HG02610 (cell line): Measurements from ENCODE around the gene GLP2R.
"Not testable (repeated sequence)": the region's sequence is repeated elsewhere in the genome, so short reads cannot be mapped to it uniquely, and the experiment has no call there.

Experiments used
- ATAC-seq: cut with Tn5 transposase; IDR thresholded peaks from one replicate; pipeline ENCODE4 v1.9.1; 2021; ENCODE audit warnings: mild to moderate bottlenecking, moderate library complexity; ENCODE audit not compliant: unreplicated experiment

The GLP2R gene

DNA sequence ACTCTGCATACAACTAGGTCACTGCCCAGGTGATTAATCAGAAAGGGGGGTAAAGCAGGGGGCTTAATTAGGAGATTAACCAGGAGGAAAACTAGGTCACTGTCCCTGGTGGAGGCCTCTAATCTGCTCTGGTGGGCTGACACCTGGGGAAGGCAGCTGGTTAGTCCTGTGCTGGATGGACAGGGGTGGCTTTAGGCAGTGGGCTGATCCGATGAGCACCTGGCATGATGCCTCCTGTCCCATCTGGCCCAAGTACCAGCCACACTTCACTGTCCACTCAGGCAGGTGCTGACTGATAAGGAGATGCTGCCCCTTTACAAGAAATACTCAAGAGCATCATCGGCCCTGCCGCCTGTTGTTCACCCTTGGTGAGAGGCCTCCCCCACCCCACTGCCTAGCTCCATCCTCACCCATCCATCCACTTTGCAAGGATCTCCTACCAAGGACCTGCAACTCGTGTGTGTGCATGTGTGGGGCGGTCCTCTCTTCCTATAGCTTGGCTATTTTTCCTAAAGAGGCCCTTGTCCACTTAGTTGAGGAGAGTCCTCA is 93.2 kb downstream of the GLP2R start:
- ATAC-seq, result no peak

DNA sequence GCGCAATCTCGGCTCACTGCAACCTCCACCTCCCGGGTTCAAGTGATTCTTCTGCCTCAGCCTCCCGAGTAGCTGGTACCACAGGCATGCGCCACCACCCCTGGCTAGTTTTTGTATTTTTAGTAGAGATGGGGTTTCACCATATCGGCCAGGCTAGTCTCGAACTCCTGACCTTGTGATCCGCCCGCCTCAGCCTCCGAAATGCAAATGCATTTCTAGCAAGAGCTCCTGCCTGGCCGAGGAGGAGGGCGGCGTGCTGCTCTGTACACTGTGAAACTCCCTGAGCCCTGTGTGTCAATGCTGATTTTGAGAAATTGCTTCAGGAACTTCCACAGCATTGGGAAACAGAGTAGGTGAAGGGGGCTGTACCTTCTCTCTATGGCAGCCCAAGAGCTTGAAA is 95.5 kb downstream of the GLP2R start:
- ATAC-seq, result not testable (repeated sequence)

DNA sequence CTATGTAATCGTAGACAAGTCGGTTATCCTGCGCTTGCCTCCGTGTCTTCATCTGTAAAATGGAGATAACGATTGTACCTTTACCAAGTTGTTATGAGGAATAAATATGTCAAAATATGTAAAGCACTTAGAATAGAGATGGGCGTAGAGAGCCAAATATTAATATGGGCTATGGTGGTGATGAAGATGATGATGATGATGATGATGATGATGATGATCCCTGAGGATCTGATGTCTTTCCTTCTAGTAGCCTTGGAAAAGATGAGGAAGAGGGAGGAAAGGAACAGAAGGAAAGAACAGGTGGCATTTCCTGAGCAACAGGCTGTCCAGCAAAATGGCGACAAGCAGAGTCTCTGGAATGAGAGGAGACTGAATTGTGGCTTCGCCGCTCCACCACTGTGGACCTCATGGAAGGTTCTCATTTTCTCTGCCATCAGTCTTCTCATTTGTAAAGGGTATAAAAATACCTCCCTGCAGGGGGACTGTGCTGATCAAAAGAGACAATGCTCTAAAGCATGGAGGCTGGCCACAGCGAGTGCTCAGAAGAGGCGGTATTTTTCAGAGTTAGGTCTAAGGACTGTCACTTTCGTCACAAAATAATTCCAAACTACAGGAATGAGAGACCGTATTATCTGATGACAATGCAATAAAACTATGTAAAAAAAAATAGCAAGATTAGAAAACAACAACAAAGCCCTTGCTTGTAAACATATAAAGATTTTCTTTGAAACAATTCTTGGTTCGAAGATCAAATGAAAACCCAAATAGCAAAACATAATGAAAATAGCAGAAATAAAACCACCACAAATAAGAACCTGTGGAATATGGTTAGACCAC is 96.5 kb downstream of the GLP2R start:
- no peak for ATAC-seq

DNA sequence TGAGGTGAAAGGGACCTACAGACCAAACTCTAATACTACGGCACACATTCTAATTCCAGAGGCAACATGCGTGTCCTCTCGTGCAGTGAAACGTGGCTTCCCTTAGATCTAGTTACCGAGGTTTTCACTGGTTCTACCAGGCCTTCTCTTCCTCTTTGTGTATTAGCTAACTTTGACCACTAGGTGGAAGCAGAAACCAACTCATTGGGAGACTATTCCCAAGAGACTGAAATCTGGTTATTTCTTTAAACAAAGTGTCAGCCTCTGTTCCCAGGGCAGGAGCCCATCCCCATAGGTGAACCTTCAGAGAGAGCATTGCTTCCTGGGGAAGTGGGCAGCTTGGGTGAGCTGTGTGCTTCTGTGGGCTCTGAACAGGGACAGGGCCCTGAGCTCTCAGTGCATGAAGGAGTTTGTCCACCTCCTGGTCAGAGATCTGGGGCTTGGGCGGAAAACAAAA is 99.0 kb downstream of the GLP2R start:
- ATAC-seq, result peak; percentile 51

DNA sequence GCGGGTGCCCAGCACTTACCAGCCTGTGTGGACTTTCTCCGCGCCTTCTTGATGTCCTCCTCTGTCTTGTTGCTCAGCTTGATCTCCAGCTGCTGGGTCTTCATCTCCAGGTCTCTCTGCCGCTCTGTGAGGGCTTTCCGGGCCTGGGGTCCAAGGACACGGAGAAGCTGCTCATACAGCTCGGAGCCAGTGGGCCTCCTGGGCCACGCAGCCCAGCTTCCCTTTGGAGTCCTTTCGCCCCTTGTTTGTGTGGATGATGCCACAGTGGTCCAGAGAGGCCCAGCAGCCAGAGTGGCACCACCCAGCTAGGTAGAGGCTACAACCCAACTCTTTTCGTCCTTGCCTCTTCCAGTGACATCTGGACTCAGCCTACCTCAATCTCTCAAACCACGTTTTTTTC is 99.7 kb downstream of the GLP2R start:
- ATAC-seq, result no peak

DNA sequence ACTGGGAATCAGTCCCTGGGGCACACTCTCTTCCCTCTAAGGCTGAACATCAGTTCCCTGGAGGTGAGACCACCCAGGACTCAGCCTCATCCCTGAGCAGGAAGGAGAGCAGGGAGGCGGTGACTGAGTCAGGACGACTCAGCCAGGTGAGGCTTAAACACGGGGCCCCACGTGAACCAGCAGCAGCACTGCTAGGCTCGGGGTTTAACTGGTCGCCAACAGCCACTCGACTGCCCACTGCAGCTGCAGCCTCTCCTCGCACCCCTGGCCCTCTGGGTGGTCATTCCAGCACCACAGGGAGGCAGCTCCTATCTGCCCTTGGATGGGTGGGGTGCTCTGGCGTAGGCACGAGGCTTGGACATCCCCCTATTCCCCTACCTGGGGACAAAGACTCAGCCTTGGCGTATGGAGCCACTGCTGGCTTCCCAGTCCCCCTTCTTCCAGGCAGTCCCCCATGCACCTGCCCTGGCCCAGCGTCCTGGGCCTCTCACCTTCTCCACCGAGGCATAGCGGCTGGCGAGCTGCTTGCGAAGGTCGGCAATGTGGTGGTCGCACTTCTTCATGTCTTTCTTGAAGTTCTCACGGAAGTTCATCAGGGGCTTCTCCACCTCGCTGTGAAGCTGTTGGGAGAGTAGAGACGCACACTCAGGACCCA is 100.6 kb downstream of the GLP2R start:
- no peak for ATAC-seq

DNA sequence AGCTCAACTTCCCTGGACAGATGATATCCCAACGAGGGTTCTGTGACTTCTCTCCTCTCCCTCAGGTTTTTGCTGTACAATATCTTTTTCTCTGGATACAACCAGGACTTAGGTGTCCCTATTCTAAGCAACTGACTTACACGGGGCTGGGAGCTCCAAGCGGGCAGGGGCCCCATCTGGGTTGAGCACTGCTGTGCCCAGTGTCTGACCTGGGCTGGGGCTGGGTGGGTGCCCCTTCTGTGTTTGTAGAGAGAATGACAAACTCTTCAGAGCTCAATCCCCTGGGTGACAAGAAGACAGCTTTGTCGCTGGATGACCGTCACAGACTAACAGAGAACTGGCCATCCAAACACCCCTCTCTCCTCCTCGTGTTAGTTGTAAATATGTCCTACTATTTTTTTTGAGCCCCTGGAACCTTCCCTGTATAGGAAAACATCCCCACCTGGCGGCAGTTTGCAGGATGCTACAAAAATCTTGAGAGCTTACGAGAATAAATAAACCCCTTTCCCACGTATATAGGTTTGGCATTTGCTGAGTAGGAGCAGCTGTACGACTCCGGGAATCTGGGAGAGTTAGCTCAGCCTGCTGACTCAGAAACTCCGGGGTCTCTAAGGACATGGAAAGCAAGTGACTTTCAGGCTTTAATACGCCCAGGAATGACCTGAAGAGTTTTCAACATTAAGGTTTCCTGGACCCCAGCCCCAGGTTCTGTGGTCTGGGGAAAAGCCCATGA is 103.0 kb downstream of the GLP2R start:
- ATAC-seq, result no peak

DNA sequence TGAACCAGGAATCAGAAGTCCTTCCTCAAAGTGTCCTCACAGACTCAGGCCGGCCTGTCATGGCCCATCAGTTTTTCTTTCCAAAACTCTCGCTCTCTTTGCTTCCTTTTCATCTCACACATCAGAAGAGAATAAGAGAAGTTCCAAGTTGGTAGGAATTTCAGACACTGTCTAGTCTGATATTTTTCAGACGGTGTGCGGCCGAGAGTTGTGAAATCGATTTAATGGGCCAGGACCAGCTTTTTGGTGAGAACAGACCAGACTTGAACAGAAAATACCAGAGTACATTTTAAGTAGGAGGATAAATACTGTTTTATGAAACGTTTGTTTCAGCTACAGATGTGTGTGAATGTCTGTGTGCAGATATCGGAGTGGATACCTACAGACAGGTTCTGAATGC is 104.1 kb downstream of the GLP2R start:
- ATAC-seq, result no peak

DNA sequence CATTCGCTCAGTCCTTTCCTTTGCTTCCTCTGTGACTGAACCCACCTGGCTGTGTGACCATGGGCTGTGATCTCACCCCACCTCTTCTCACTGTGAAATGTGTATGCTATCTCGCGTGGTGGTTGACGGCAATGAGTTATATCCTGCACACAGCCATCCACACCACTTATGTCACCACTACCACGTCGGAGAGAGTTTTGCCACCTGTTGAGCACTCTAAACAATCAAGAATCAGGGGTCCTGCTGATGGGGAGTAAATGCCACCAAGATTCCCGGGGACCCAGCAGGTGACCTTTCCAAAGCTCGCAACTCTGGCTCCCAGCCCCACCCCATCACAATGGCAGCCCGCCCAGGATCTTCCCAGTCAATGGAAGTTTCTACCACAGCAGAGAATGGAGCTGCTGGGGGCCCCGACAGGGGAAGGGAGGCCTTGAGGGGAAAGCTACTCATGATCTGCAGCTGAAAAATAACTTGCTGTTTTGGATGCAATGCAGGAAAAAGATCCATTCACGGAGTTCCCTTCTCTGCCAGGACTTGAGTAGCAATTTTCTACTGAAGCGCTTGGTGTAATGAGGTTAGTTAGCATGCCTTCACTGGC is 105.5 kb downstream of the GLP2R start:
- no peak for ATAC-seq

DNA sequence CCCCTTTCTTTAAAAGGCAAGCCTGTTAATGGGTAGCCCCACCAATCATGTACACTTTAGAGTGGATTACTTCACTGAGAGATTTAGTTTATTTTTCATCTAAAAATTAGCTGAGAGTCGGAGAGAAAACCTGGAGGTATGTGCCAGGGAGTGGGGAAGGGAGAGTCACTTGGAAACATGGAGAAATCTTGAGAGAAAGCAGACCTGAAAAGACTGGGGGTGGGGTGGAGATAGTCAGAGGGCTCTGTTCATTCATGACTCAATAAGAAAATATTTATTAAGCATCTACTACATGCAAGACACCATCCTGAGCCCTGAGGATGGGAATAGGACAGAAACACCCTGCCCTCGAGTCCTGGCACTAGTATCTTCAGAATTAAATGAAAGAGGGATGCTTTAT is 106.8 kb downstream of the GLP2R start:
- ATAC-seq, result no peak

DNA sequence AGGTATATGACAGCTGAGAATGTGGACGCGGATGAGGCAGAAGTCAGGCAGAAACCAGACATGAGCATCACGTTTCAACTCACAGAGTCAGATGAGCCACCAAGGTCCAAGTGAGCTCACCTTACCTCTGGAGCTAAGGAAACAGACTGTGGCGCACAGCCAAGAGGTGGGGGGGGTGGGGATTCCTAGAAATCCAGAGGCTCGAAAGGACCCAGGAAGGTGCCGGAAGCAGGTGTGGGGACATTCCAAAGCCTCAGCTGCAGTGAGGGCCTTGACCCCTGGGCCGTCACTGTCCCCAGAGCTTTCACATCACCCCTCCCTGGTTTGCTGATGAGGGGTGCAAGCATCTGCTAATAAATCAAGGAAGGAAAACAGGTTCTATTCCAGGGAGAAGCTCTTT is 108.6 kb downstream of the GLP2R start:
- ATAC-seq, result no peak

DNA sequence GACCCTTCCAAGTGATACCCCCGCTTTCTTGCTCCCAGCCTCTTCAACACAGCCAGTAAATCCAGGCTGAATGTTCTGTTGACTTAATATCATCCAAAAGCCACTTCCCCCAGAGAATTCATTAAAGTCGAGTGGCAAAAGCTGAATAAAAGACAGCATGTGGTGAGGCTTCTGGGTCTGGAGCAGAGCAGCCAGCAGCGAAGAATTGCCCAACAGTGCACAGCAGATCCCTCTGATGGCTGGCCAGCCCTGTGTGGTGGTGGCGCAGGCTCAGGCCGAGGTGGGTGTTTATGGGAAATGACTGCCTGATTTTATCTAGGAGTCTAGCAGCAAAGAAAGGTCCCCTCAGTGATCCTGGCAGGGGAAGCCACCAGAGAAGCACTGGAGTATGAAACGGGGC is 109.7 kb downstream of the GLP2R start:
- ATAC-seq, result no peak

DNA sequence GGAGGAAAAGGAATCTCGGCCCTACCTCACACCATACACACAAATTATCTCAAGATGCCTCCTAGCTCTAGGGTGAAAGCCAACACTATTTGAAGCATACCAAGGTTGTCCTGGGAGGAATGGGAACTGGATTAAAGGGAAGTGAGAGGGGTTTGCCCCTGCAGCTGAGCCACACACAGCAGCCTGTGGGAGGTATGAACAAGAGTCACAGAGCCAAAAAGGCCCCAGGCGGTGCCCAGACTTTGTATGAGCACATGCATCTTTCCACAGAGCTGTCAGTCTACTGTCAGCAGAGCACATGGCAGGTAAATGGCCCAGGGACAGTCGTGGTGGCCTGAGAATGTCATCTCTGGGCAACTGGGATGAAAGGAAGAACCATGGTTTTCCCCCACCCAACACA is 110.4 kb downstream of the GLP2R start:
- ATAC-seq, result no peak

DNA sequence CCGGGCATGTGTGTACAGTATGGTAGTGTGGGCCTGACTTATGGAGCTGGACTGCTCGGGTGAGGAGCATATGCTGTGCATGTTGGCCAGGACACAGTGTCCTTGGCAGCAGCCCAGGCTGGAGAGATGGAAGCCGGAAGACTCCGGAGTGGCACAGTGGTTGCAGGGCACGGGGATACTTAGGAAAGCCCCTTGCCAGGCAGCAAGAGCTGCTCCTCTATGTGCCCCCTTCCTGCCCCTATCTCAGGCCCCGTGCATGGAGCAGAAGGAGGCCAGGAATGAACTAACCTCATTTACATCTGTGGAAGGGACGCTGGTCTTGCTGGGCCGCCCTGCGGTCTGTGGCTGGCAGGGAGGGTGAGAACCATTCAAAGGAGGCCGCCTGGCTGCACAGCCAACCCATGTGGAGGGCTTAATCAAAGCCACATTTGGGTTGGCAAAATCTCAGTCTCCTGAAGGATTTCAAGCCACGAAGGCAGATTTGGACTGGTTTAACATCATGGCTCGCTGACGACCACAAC is 111.6 kb downstream of the GLP2R start:
- ATAC-seq, result no peak

DNA sequence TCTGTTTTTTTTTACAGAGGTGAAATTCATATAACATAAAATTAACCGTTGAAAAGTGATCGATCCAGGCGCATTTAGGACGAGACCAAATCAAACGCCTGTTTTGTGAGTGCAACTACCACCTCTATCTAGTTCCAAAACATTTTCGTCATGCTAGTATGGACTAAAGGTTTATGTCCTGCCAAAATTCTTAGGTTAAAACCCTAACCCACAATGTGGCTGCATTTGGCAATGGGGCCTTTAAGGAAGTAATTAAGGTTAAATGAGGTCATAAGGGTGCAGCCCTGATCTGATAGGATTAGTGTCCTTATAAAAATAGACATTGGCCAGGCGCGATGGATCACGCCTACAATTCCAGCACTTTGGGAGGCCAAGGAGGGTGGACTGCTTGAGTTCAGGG is 112.2 kb downstream of the GLP2R start:
- ATAC-seq, result no peak

DNA sequence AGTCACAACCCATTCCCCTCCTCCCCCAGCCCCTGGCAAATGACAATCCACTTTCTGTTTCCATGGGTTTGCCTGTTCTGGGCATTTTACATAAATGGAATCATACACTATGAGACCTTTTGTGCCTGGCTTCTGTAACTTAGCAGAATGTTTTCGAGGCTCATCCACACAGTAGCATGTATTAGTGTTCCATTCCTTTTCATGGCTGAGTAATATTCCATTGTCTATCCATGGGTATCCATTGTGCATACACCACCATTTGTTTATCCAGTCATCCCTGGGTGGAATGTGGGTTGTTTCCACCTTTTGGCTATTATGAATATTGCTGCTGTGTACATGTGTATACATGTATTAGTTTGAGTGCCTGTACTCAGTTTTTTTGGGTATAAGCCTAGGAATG is 113.0 kb downstream of the GLP2R start:
- ATAC-seq, result no peak

DNA sequence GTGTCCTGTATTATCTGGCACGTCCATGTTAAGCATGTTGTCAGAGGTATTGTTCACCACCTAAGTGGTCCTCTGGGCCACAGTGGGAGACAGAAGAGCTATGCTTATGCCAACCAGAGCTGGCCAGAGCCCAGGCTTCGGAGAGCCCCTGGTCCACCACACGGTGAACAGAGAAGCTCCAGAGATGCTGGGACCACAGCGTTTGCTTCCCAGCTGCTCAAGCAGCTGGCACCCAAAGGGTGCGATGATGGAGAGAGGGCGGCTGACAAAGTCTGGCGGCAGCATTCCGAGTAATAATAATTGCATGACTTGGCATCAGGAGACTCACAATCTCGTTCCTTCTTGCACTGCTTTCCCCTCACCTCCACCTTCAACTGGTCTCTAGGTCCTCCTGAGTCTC is 115.1 kb downstream of the GLP2R start:
- no peak for ATAC-seq

DNA sequence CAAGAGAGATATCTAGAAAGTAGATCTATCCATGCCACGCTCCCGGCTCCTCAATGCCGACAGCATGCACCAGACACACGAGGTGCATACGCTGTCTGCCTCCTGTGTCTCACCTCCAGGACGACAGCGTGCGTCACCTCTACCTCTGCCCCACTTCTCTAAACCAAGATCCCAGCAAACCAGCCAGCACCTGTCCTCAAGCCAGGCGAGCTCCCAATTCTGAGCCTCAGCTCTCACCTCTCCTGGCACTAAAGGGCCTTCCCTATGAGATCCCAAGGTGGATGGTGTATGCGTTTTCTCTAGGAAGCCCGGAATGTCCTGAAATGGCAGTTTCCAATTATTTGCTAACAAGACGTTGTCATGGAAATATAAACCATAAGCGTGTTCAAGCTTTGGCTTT is 115.6 kb downstream of the GLP2R start:
- ATAC-seq, result no peak
